ENCODE measurements around the gene SLC26A8.

DNA sequence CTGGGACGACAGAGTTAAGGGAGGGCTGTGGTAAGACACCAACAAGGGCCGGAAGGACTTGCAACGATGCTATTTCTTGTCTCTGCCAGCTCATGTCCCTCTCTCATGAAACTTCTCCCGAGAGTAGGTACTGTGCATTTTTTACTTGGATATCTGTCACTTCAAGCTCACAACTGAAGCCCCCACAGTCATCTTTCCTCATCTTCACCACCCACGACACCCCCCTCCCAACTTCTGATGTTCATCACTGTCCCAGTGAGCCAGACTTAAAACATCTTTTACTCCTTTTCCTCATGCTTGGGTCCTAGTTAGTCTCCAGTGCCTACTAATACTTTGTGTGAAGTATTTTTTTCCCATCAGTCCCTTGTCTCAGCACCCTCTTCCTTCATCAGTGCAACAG, 68.9 kb downstream of the SLC26A8 start:
- TF ChIP-seq CTCF (conservative IDR thresholded peaks at IDR 0.05; ENCODE audit: low read depth in 2 of 2), result no peak
- TF ChIP-seq, protein P1, sequence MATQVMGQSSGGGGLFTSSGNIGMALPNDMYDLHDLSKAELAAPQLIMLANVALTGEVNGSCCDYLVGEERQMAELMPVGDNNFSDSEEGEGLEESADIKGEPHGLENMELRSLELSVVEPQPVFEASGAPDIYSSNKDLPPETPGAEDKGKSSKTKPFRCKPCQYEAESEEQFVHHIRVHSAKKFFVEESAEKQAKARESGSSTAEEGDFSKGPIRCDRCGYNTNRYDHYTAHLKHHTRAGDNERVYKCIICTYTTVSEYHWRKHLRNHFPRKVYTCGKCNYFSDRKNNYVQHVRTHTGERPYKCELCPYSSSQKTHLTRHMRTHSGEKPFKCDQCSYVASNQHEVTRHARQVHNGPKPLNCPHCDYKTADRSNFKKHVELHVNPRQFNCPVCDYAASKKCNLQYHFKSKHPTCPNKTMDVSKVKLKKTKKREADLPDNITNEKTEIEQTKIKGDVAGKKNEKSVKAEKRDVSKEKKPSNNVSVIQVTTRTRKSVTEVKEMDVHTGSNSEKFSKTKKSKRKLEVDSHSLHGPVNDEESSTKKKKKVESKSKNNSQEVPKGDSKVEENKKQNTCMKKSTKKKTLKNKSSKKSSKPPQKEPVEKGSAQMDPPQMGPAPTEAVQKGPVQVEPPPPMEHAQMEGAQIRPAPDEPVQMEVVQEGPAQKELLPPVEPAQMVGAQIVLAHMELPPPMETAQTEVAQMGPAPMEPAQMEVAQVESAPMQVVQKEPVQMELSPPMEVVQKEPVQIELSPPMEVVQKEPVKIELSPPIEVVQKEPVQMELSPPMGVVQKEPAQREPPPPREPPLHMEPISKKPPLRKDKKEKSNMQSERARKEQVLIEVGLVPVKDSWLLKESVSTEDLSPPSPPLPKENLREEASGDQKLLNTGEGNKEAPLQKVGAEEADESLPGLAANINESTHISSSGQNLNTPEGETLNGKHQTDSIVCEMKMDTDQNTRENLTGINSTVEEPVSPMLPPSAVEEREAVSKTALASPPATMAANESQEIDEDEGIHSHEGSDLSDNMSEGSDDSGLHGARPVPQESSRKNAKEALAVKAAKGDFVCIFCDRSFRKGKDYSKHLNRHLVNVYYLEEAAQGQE (IDR thresholded peaks at IDR 0.05; ENCODE audit: unreplicated experiment), result no peak
- TF ChIP-seq JUNB (IDR thresholded peaks at IDR 0.05; ENCODE audit: unreplicated experiment), result no peak
- no peak for TF ChIP-seq EZH2phosphoT487 (IDR thresholded peaks at IDR 0.05; ENCODE audit: unreplicated experiment)
- no peak for TF ChIP-seq ZNF331 (CRISPR knock-in tag; IDR thresholded peaks at IDR 0.05; ENCODE audit: low read depth)
- TF ChIP-seq POLR2AphosphoS5 (IDR thresholded peaks at IDR 0.05; ENCODE audit: low read depth), result no peak
- no peak for TF ChIP-seq EZH2 (IDR thresholded peaks at IDR 0.05; ENCODE audit: low read depth, unreplicated experiment)
- TF ChIP-seq CREB1 (CRISPR knock-in tag; IDR thresholded peaks at IDR 0.05; ENCODE audit: low read depth), result no peak
- TF ChIP-seq NANOG (IDR thresholded peaks at IDR 0.05; ENCODE audit: borderline replicate concordance), result no peak
- TF ChIP-seq, protein P2, sequence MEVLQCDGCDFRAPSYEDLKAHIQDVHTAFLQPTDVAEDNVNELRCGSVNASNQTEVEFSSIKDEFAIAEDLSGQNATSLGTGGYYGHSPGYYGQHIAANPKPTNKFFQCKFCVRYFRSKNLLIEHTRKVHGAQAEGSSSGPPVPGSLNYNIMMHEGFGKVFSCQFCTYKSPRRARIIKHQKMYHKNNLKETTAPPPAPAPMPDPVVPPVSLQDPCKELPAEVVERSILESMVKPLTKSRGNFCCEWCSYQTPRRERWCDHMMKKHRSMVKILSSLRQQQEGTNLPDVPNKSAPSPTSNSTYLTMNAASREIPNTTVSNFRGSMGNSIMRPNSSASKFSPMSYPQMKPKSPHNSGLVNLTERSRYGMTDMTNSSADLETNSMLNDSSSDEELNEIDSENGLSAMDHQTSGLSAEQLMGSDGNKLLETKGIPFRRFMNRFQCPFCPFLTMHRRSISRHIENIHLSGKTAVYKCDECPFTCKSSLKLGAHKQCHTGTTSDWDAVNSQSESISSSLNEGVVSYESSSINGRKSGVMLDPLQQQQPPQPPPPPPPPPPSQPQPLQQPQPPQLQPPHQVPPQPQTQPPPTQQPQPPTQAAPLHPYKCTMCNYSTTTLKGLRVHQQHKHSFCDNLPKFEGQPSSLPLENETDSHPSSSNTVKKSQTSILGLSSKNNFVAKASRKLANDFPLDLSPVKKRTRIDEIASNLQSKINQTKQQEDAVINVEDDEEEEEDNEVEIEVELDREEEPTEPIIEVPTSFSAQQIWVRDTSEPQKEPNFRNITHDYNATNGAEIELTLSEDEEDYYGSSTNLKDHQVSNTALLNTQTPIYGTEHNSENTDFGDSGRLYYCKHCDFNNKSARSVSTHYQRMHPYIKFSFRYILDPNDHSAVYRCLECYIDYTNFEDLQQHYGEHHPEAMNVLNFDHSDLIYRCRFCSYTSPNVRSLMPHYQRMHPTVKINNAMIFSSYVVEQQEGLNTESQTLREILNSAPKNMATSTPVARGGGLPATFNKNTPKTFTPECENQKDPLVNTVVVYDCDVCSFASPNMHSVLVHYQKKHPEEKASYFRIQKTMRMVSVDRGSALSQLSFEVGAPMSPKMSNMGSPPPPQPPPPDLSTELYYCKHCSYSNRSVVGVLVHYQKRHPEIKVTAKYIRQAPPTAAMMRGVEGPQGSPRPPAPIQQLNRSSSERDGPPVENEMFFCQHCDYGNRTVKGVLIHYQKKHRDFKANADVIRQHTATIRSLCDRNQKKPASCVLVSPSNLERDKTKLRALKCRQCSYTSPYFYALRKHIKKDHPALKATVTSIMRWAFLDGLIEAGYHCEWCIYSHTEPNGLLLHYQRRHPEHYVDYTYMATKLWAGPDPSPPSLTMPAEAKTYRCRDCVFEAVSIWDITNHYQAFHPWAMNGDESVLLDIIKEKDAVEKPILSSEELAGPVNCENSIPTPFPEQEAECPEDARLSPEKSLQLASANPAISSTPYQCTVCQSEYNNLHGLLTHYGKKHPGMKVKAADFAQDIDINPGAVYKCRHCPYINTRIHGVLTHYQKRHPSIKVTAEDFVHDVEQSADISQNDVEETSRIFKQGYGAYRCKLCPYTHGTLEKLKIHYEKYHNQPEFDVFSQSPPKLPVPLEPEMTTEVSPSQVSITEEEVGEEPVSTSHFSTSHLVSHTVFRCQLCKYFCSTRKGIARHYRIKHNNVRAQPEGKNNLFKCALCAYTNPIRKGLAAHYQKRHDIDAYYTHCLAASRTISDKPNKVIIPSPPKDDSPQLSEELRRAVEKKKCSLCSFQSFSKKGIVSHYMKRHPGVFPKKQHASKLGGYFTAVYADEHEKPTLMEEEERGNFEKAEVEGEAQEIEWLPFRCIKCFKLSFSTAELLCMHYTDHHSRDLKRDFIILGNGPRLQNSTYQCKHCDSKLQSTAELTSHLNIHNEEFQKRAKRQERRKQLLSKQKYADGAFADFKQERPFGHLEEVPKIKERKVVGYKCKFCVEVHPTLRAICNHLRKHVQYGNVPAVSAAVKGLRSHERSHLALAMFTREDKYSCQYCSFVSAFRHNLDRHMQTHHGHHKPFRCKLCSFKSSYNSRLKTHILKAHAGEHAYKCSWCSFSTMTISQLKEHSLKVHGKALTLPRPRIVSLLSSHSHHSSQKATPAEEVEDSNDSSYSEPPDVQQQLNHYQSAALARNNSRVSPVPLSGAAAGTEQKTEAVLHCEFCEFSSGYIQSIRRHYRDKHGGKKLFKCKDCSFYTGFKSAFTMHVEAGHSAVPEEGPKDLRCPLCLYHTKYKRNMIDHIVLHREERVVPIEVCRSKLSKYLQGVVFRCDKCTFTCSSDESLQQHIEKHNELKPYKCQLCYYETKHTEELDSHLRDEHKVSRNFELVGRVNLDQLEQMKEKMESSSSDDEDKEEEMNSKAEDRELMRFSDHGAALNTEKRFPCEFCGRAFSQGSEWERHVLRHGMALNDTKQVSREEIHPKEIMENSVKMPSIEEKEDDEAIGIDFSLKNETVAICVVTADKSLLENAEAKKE (CRISPR knock-in tag; IDR thresholded peaks at IDR 0.05), result no peak
- no peak for TF ChIP-seq ETS1 (IDR thresholded peaks at IDR 0.05)
- no peak for TF ChIP-seq ZNF114 (CRISPR knock-in tag; IDR thresholded peaks at IDR 0.05)
- TF ChIP-seq STAT1 (IDR thresholded peaks at IDR 0.05; ENCODE audit: unreplicated experiment), result no peak

All from GM23338 (cell line).